Measurements from ENCODE around the gene QSOX2. TPM values are rescaled to one million over a fixed set of nuclear protein-coding genes. Genes with fewer than 3 reads are reported as not detected.

Gene QSOX2
- total RNA-seq, 1 experiment from 2014 or later: 9.9 TPM

DNA sequence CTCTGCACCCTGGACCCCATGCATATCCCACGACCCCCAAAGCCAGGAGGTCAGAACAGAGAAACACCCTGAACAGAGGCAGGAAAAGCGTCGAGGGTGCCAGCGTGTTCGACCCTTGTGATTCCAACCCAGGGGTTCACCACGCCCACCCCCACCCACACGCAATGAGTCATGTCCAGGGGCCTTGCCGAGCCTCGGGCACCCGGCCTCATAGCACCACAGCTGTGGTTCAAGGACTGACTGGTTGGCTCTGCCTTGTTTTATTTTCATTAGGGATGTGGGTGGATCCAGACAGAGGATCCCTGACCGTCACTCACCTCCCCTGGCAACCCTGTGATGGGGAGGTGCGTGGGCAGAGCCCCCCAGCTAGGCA, 9.5 kb upstream of the QSOX2 start:
- H3K79me2 ChIP-seq (ENCODE audit: low read length): no peaks in the 10 kb centered on the region
- no peak overlapping the region for H3K4me3 ChIP-seq (ENCODE audit: low read length)
- H3K27ac ChIP-seq (ENCODE audit: low read length): no peak overlapping the region
- CTCF ChIA-PET: no interaction called here
- H3K9ac ChIP-seq (ENCODE audit: low read length): no peak overlapping the region
- ATAC-seq (no peak), DNase-seq (no peak)
- intact Hi-C loops (cut with micrococcal nuclease): no loop called here
- H3K4me1 ChIP-seq (ENCODE audit: insufficient read depth, low read length): no peaks in the 10 kb centered on the region
- H3K9me2 ChIP-seq (replicated peaks; ENCODE audit: low read length): no peaks in the 10 kb centered on the region
- H3K4me2 ChIP-seq (ENCODE audit: low read length): no peak overlapping the region
- no peaks in the 10 kb centered on the region for H3F3A ChIP-seq (ENCODE audit: low read length, unreplicated experiment)
- no peaks in the 10 kb centered on the region for H4K20me1 ChIP-seq (ENCODE audit: low read length)
- H3K27me3 ChIP-seq (ENCODE audit: low read length): no peaks in the 10 kb centered on the region
- TF ChIP-seq EZH2phosphoT487 (IDR thresholded peaks at IDR 0.05; ENCODE audit: borderline replicate concordance, low read length): no peak
- TF ChIP-seq, protein P1, sequence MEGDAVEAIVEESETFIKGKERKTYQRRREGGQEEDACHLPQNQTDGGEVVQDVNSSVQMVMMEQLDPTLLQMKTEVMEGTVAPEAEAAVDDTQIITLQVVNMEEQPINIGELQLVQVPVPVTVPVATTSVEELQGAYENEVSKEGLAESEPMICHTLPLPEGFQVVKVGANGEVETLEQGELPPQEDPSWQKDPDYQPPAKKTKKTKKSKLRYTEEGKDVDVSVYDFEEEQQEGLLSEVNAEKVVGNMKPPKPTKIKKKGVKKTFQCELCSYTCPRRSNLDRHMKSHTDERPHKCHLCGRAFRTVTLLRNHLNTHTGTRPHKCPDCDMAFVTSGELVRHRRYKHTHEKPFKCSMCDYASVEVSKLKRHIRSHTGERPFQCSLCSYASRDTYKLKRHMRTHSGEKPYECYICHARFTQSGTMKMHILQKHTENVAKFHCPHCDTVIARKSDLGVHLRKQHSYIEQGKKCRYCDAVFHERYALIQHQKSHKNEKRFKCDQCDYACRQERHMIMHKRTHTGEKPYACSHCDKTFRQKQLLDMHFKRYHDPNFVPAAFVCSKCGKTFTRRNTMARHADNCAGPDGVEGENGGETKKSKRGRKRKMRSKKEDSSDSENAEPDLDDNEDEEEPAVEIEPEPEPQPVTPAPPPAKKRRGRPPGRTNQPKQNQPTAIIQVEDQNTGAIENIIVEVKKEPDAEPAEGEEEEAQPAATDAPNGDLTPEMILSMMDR (conservative IDR thresholded peaks at IDR 0.05; ENCODE audit: low read depth, low read length): no peak
- no peak for TF ChIP-seq EZH2 (IDR thresholded peaks at IDR 0.05; ENCODE audit: low read length, unreplicated experiment)
- no TSS peak for BruUV-seq (replicated peaks)
- no peak overlapping the region for H2AFZ ChIP-seq (ENCODE audit: low read length)
- POLR2A ChIA-PET (ENCODE audit: unreplicated experiment): no interaction called here
- H3K36me3 ChIP-seq (ENCODE audit: low read depth, low read length): no peaks in the 10 kb centered on the region
- H3K9me3 ChIP-seq (ENCODE audit: low read length): no peaks in the 10 kb centered on the region

DNA sequence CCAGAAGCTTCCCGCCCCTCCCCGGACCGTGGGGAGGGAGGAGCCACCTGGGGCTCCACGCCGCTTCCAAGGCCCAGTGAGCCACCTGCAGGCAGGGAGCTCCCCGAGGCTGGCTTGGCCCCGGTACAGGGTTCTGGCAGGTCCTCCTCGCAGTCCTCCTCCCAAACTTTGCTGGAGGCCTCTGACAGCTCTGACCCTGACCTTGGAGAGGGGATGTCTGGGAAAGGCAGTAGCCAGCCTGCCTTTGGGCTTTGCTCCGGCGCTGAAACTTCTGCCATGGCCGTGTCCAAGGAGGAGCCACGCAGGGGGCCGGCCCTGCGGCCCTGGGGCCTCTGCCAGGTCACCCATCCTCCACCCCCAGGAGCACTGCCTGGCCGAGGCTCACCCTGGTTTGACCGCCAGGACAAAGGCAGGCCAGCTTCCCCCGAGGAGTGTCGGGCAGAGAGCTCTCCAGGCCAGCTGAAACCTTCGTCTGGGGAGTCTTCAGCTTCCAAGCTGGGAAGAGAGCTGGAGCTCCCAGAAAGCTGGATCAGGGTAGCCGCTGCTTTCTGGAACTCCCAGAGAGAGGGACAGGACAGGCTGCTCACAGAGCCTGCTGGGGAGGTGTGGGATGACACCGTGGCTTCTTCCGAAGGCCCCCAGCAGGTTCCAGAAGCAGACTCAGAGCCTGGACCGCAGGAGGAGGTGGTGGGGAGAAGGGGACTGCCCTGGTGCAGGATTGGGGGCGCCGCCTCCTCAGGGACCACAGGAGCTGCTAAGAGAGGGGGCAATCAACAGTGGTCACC, 9.0 kb upstream of the QSOX2 start:
- CTCF ChIA-PET: no interaction called here
- POLR2A ChIA-PET (ENCODE audit: unreplicated experiment): no interaction called here

More for the DNA sequence above, 9.0 kb upstream of the QSOX2 start:
- TF ChIP-seq, protein P1 (conservative IDR thresholded peaks at IDR 0.05; ENCODE audit: low read depth, low read length): no peak
- TF ChIP-seq EZH2phosphoT487 (IDR thresholded peaks at IDR 0.05; ENCODE audit: borderline replicate concordance, low read length): no peak
- no peak for TF ChIP-seq EZH2 (IDR thresholded peaks at IDR 0.05; ENCODE audit: low read length, unreplicated experiment)
- Histone ChIP-seq H3K9me2 (replicated peaks; ENCODE audit: low read length) (no peaks in the 10 kb centered on the region), H3K4me2 (ENCODE audit: low read length) (no peak overlapping the region), H2AFZ (ENCODE audit: low read length) (no peak overlapping the region), H3K27ac (ENCODE audit: low read length) (no peak overlapping the region), H3K79me2 (ENCODE audit: low read length) (no peaks in the 10 kb centered on the region), H3K27me3 (ENCODE audit: low read length) (no peaks in the 10 kb centered on the region), H3K4me3 (ENCODE audit: low read length) (no peak overlapping the region), H3K36me3 (ENCODE audit: low read depth, low read length) (no peaks in the 10 kb centered on the region), H4K20me1 (ENCODE audit: low read length) (no peaks in the 10 kb centered on the region), H3F3A (ENCODE audit: low read length, unreplicated experiment) (no peaks in the 10 kb centered on the region), H3K4me1 (ENCODE audit: insufficient read depth, low read length) (no peaks in the 10 kb centered on the region), H3K9ac (ENCODE audit: low read length) (no peak overlapping the region), H3K9me3 (ENCODE audit: low read length) (no peaks in the 10 kb centered on the region)
- intact Hi-C loops (cut with micrococcal nuclease): no loop called here
- DNase-seq: no peak
- no TSS peak for BruUV-seq (replicated peaks)
- no peak for ATAC-seq

All from PC-3 (cell line).